ENCODE data around the gene IYD.

DNA sequence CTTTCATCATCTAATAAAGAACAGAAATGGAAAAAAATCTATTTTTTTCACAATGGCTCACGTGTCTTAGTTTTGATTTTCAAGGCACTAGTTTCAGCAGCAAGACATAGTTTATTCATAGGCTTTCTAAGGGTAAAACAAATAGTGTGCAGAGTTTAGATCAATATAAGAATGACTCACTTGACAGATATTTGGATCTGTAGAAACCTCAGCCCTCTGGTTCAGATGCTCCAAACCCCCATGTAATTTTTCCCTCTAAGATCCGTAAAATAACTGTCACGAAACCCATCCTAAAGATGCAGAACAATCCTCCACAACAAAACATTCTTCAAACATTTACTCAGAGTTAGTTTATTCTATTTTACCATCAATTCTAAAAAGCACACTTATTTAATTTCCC lies 43.4 kb downstream of the IYD start:
- TF ChIP-seq POLR2A (IDR thresholded peaks at IDR 0.05; ENCODE audit: low read depth, low read length) (no peak), POLR2AphosphoS5 (IDR thresholded peaks at IDR 0.05; ENCODE audit: low read depth, low read length) (no peak)

Measured in GM12892 (cell line).